ENCODE results near the gene AMDHD1.

DNA sequence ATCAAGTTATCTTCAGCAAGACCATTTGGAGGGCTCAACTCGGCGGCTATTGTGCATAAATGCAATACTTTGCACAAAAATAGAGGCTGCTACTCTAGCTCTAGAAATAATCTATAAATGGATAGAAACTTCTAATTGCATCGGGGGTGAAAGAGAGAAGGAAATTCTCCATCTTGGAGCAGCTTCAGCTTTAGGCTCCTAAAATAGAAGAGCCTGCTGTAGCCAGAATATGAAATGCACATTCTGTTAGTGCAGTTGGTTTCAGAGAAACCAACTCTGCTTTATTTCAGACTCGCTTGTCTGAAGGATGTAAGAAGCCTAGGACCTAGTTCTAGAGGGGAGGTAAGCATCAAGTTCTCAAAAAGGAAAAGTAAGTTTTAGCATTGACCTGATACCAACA, 46.3 kb upstream of the AMDHD1 start:
- TF ChIP-seq, protein P1, sequence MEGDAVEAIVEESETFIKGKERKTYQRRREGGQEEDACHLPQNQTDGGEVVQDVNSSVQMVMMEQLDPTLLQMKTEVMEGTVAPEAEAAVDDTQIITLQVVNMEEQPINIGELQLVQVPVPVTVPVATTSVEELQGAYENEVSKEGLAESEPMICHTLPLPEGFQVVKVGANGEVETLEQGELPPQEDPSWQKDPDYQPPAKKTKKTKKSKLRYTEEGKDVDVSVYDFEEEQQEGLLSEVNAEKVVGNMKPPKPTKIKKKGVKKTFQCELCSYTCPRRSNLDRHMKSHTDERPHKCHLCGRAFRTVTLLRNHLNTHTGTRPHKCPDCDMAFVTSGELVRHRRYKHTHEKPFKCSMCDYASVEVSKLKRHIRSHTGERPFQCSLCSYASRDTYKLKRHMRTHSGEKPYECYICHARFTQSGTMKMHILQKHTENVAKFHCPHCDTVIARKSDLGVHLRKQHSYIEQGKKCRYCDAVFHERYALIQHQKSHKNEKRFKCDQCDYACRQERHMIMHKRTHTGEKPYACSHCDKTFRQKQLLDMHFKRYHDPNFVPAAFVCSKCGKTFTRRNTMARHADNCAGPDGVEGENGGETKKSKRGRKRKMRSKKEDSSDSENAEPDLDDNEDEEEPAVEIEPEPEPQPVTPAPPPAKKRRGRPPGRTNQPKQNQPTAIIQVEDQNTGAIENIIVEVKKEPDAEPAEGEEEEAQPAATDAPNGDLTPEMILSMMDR (IDR thresholded peaks at IDR 0.05; ENCODE audit: poor library complexity, severe bottlenecking), result no peak
- TF ChIP-seq SMC3 (conservative IDR thresholded peaks at IDR 0.05; ENCODE audit: poor library complexity) (no peak), TAF1 (IDR thresholded peaks at IDR 0.05; ENCODE audit: low read depth) (no peak), EZH2 (IDR thresholded peaks at IDR 0.05; ENCODE audit: borderline replicate concordance, insufficient read depth, low read length, poor library complexity, severe bottlenecking) (no peak)

All from neural cell (in vitro differentiated cells).